HEK293 (cell line): ENCODE data around the gene MGMT.

ENCODE experiments used
- CTCF ChIA-PET: fragments of 350-600 bp; formaldehyde crosslinking; extraction: SDS; loops from one replicate; lab custom pipeline; 2021; ENCODE audit warnings: antibody characterized with exemption; lab: Yijun Ruan, JAX
- POLR2A ChIA-PET: fragments of 300-600 bp; formaldehyde crosslinking; extraction: SDS; loops from one replicate; lab custom pipeline; 2020; ENCODE audit warnings: antibody characterized with exemption, inconsistent platforms; lab: Yijun Ruan, JAX
- H3K27ac ChIP-seq: fragments of 200-500 bp; sonication (Bioruptor generic); 2 replicates; pipeline ENCODE4 v1.5.1; 2014; ENCODE audit warnings: low read depth, low read length, control low read depth, inconsistent platforms; ENCODE audit errors: extremely low read depth
- H3K36me3 ChIP-seq, 2 experiments: fragments of 200-500 bp in 1 of 2; sonication (Bioruptor generic) in 1 of 2; 1 replicate in 1 of 2; 2 replicates in 1 of 2; pipeline ENCODE4 v1.5.1; 2014 to 2017; ENCODE audit warnings: inconsistent platforms in 2 of 2, low read length in 2 of 2; ENCODE audit not compliant: control insufficient read depth in 2 of 2, insufficient read depth in 1 of 2
- H3K4me1 ChIP-seq: fragments of 200-500 bp; sonication (Bioruptor generic); 2 replicates; pipeline ENCODE4 v1.5.1; 2014; ENCODE audit warnings: mild to moderate bottlenecking, low read length, inconsistent platforms; ENCODE audit not compliant: control insufficient read depth, insufficient read depth
- H3K4me3 ChIP-seq: 2 replicates; pipeline ENCODE4 v1.5.1; 2011; ENCODE audit warnings: low read depth, mild to moderate bottlenecking, control low read depth, low read length, moderate library complexity
- H3K9me3 ChIP-seq: fragments of 200-500 bp; sonication (Bioruptor generic); 2 replicates; pipeline ENCODE4 v1.5.1; 2014; ENCODE audit warnings: low read depth, low read length, inconsistent platforms; ENCODE audit not compliant: control insufficient read depth, insufficient read depth
- TCF7L2 ChIP-seq: IDR thresholded peaks from 2 replicates; pipeline ENCODE4 v1.6.1; 2011; ENCODE audit warnings: low read depth, mild to moderate bottlenecking, inconsistent platforms, low read length, moderate library complexity, borderline replicate concordance
- ZBTB21 ChIP-seq: fragments of 450-650 bp; formaldehyde crosslinking; IDR thresholded peaks from 2 replicates; pipeline ENCODE4 v1.5.1; 2017; ENCODE audit warnings: missing biosample characterization, missing genetic modification characterization
- ZBTB7A ChIP-seq: fragments of 450-650 bp; formaldehyde crosslinking; IDR thresholded peaks from 2 replicates; pipeline ENCODE4 v1.5.1; 2016; ENCODE audit warnings: low read depth, missing biosample characterization, missing genetic modification characterization
- ZNF16 ChIP-seq: fragments of 450-650 bp; formaldehyde crosslinking; IDR thresholded peaks from 2 replicates; pipeline ENCODE4 v1.5.1; 2016; ENCODE audit warnings: low read depth, missing biosample characterization, missing genetic modification characterization
- ZNF175 ChIP-seq: fragments of 450-650 bp; formaldehyde crosslinking; IDR thresholded peaks from 2 replicates; pipeline ENCODE4 v1.5.1; 2016; ENCODE audit warnings: missing biosample characterization, missing genetic modification characterization
- ZNF302 ChIP-seq: fragments of 450-650 bp; formaldehyde crosslinking; IDR thresholded peaks from 2 replicates; pipeline ENCODE4 v1.5.1; 2016; ENCODE audit warnings: missing biosample characterization, missing genetic modification characterization, low read depth
- ZNF354C ChIP-seq: fragments of 450-650 bp; formaldehyde crosslinking; IDR thresholded peaks from 2 replicates; pipeline ENCODE4 v1.5.1; 2016; ENCODE audit warnings: missing biosample characterization, missing genetic modification characterization, low read depth, borderline replicate concordance
- ZNF391 ChIP-seq: fragments of 450-650 bp; formaldehyde crosslinking; IDR thresholded peaks from 2 replicates; pipeline ENCODE4 v1.5.1; 2016; ENCODE audit warnings: low read depth, missing biosample characterization, missing genetic modification characterization, borderline replicate concordance
- ZNF433 ChIP-seq: fragments of 450-650 bp; formaldehyde crosslinking; IDR thresholded peaks from 2 replicates; pipeline ENCODE4 v1.5.1; 2016; ENCODE audit warnings: missing biosample characterization, missing genetic modification characterization, low read depth
- ZNF600 ChIP-seq: fragments of 450-650 bp; formaldehyde crosslinking; IDR thresholded peaks from 2 replicates; pipeline ENCODE4 v1.5.1; 2016; ENCODE audit warnings: missing biosample characterization, missing genetic modification characterization
- ZNF610 ChIP-seq: fragments of 450-650 bp; formaldehyde crosslinking; IDR thresholded peaks from 2 replicates; pipeline ENCODE4 v1.5.1; 2016; ENCODE audit warnings: missing biosample characterization, missing genetic modification characterization, borderline replicate concordance
- ZNF660 ChIP-seq: fragments of 450-650 bp; IDR thresholded peaks from 2 replicates; pipeline ENCODE4 v1.5.1; 2018; ENCODE audit warnings: missing biosample characterization, mild to moderate bottlenecking, missing genetic modification characterization
- ZNF664 ChIP-seq: fragments of 450-650 bp; formaldehyde crosslinking; IDR thresholded peaks from 2 replicates; pipeline ENCODE4 v1.5.1; 2016; ENCODE audit warnings: missing biosample characterization, missing genetic modification characterization
- ZNF76 ChIP-seq: fragments of 450-650 bp; formaldehyde crosslinking; IDR thresholded peaks from 2 replicates; pipeline ENCODE4; 2016; ENCODE audit warnings: low read depth, missing biosample characterization, missing genetic modification characterization, borderline replicate concordance
- ZNF792 ChIP-seq: fragments of 450-650 bp; formaldehyde crosslinking; IDR thresholded peaks from 2 replicates; pipeline ENCODE4 v1.5.1; 2016; ENCODE audit warnings: missing biosample characterization, missing genetic modification characterization
- ZSCAN23 ChIP-seq: fragments of 450-650 bp; formaldehyde crosslinking; IDR thresholded peaks from 2 replicates; pipeline ENCODE4 v1.5.1; 2016; ENCODE audit warnings: missing biosample characterization, missing genetic modification characterization
- TF ChIP-seq, protein P1 (sequence below): fragments of 450-650 bp; formaldehyde crosslinking; optimal IDR thresholded peaks from 2 replicates; pipeline ENCODE3; 2016; ENCODE audit warnings: missing biosample characterization, mild to moderate bottlenecking, missing genetic modification characterization
- TF ChIP-seq, protein P2 (sequence below): IDR thresholded peaks from 2 replicates; pipeline ENCODE4 v1.6.1; 2011; ENCODE audit warnings: mild to moderate bottlenecking, low read depth, low read length, borderline replicate concordance
- TF ChIP-seq, protein P3 (sequence below): fragments of 450-650 bp; formaldehyde crosslinking; IDR thresholded peaks from 2 replicates; pipeline ENCODE4 v1.5.1; 2016; ENCODE audit warnings: missing biosample characterization, missing genetic modification characterization
- TF ChIP-seq, protein P4 (sequence below): fragments of 450-650 bp; formaldehyde crosslinking; IDR thresholded peaks from 2 replicates; pipeline ENCODE4 v1.5.0; 2017; ENCODE audit warnings: missing biosample characterization, missing genetic modification characterization, borderline replicate concordance

Gene MGMT

DNA sequence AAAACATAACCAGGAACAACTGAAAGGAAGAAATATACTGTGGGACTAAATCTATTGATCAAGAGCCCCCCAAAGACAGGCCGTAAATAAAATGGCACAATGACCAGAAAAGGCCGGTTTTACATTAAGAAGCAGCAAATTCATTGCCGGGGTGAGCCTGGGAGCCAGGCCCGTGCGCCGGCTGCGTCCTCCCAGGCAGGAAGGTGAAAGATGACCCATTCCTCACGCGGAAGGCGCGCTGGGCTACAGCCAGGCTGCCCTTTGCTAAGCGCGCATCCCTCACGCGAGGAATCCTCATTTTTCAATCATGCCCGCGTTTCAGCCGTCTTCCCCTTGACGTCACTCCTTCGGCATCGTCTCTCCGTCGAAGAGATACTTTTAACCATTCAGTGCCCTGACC is 47.6 kb upstream of the MGMT start:
- TF ChIP-seq ZBTB21 (tag by site-specific recombination), result no peak
- TF ChIP-seq ZNF175 (tag by site-specific recombination), result no peak
- no peak for TF ChIP-seq ZBTB7A (tag by site-specific recombination)
- TF ChIP-seq ZNF664 (tag by site-specific recombination), result no peak
- no peak for TF ChIP-seq TCF7L2
- TF ChIP-seq, protein P1, sequence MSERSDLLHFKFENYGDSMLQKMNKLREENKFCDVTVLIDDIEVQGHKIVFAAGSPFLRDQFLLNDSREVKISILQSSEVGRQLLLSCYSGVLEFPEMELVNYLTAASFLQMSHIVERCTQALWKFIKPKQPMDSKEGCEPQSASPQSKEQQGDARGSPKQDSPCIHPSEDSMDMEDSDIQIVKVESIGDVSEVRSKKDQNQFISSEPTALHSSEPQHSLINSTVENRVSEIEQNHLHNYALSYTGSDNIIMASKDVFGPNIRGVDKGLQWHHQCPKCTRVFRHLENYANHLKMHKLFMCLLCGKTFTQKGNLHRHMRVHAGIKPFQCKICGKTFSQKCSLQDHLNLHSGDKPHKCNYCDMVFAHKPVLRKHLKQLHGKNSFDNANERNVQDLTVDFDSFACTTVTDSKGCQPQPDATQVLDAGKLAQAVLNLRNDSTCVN (tag by site-specific recombination), result no peak
- no peak for TF ChIP-seq ZNF792
- TF ChIP-seq ZSCAN23 (tag by site-specific recombination), result no peak
- TF ChIP-seq, protein P2, sequence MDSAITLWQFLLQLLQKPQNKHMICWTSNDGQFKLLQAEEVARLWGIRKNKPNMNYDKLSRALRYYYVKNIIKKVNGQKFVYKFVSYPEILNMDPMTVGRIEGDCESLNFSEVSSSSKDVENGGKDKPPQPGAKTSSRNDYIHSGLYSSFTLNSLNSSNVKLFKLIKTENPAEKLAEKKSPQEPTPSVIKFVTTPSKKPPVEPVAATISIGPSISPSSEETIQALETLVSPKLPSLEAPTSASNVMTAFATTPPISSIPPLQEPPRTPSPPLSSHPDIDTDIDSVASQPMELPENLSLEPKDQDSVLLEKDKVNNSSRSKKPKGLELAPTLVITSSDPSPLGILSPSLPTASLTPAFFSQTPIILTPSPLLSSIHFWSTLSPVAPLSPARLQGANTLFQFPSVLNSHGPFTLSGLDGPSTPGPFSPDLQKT, result no peak
- no peak for TF ChIP-seq ZNF610 (tag by site-specific recombination)
- TF ChIP-seq, protein P3, sequence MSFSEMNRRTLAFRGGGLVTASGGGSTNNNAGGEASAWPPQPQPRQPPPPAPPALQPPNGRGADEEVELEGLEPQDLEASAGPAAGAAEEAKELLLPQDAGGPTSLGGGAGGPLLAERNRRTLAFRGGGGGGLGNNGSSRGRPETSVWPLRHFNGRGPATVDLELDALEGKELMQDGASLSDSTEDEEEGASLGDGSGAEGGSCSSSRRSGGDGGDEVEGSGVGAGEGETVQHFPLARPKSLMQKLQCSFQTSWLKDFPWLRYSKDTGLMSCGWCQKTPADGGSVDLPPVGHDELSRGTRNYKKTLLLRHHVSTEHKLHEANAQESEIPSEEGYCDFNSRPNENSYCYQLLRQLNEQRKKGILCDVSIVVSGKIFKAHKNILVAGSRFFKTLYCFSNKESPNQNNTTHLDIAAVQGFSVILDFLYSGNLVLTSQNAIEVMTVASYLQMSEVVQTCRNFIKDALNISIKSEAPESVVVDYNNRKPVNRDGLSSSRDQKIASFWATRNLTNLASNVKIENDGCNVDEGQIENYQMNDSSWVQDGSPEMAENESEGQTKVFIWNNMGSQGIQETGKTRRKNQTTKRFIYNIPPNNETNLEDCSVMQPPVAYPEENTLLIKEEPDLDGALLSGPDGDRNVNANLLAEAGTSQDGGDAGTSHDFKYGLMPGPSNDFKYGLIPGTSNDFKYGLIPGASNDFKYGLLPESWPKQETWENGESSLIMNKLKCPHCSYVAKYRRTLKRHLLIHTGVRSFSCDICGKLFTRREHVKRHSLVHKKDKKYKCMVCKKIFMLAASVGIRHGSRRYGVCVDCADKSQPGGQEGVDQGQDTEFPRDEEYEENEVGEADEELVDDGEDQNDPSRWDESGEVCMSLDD (tag by site-specific recombination), result no peak
- no peak for TF ChIP-seq ZNF16
- no peak for TF ChIP-seq ZNF391 (tag by site-specific recombination)
- no peak for TF ChIP-seq ZNF600 (tag by site-specific recombination)
- no peak for TF ChIP-seq ZNF354C (tag by site-specific recombination)
- no peak for TF ChIP-seq ZNF660 (tag by site-specific recombination)
- ChIA-PET CTCF (no interaction called here), POLR2A (no interaction called here)
- H3K9me3 ChIP-seq, result no peaks in the 10 kb centered on the region
- peaks cover 3% of the 10 kb centered on the region; the same call in 1 of the 2 replicates for H3K4me1 ChIP-seq
- H3K4me3 ChIP-seq, result no peak overlapping the region
- no peak overlapping the region for H3K27ac ChIP-seq
- no peaks in the 10 kb centered on the region for H3K36me3 ChIP-seq

DNA sequence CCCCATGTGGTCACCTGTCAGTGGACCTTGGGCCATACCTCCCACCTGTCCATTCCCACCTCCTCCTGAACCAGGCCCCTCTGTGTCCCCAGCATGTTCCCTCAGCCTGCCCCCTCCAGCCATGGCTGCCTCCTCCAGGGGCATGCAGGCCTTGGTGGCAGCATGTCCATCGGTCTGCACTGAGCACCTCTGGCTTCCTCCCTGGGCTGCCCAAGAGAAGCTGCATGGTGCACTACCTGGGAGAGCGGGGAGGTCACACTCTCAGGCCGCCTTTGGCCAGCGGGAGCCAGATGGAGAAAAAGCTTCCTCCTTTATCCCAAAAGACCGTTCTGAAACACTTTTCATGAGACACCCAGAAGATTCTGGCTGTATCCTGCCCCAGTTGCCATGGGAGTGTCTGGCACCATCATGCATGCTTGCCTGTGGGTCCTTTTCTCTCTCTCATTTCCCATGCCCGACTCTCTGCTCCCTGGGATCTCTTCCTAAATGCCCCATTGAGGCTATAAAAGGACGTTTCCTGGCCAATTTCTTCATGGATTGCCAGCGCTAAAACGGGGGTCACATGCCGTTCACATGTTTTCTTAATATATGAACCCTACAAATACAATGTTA is 45.5 kb upstream of the MGMT start:
- ChIA-PET CTCF (no interaction called here), POLR2A (no interaction called here)
- H3K4me1 ChIP-seq, result peaks cover 3% of the 10 kb centered on the region; the same call in 1 of the 2 replicates
- TF ChIP-seq, protein P4, sequence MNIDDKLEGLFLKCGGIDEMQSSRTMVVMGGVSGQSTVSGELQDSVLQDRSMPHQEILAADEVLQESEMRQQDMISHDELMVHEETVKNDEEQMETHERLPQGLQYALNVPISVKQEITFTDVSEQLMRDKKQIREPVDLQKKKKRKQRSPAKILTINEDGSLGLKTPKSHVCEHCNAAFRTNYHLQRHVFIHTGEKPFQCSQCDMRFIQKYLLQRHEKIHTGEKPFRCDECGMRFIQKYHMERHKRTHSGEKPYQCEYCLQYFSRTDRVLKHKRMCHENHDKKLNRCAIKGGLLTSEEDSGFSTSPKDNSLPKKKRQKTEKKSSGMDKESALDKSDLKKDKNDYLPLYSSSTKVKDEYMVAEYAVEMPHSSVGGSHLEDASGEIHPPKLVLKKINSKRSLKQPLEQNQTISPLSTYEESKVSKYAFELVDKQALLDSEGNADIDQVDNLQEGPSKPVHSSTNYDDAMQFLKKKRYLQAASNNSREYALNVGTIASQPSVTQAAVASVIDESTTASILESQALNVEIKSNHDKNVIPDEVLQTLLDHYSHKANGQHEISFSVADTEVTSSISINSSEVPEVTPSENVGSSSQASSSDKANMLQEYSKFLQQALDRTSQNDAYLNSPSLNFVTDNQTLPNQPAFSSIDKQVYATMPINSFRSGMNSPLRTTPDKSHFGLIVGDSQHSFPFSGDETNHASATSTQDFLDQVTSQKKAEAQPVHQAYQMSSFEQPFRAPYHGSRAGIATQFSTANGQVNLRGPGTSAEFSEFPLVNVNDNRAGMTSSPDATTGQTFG (tag by site-specific recombination), result no peak
- TF ChIP-seq ZNF76 (tag by site-specific recombination) (no peak), ZNF16 (no peak), ZNF302 (tag by site-specific recombination) (no peak), ZNF600 (tag by site-specific recombination) (no peak), ZNF433 (tag by site-specific recombination) (no peak)
- H3K27ac ChIP-seq, result no peak overlapping the region
- H3K9me3 ChIP-seq, result no peaks in the 10 kb centered on the region
- no peaks in the 10 kb centered on the region for H3K36me3 ChIP-seq
- H3K4me3 ChIP-seq, result no peak overlapping the region
